Nephron progenitor cell (in vitro differentiated cells): ENCODE results near the gene LLGL2.

Experiments used
- DNase-seq: peaks from one replicate; pipeline ENCODE4 v3.0.0; 2021
- H3K27ac Mint-ChIP-seq: 2 replicates; pipeline ENCODE4 v1.8.0; 2021; ENCODE audit warnings: mild to moderate bottlenecking, moderate library complexity, mixed read lengths
- H3K27me3 Mint-ChIP-seq: 2 replicates; pipeline ENCODE4 v1.8.0; 2021; ENCODE audit warnings: mild to moderate bottlenecking, low read depth, mixed read lengths; ENCODE audit not compliant: poor library complexity
- H3K36me3 Mint-ChIP-seq: 2 replicates; pipeline ENCODE4 v1.8.0; 2021; ENCODE audit warnings: low read depth, mixed read lengths
- H3K4me1 Mint-ChIP-seq: 2 replicates; pipeline ENCODE4 v1.8.0; 2021; ENCODE audit warnings: mixed read lengths
- H3K4me3 Mint-ChIP-seq: 2 replicates; pipeline ENCODE4 v1.8.0; 2021; ENCODE audit warnings: mild to moderate bottlenecking, moderate library complexity, mixed read lengths
- H3K9me3 Mint-ChIP-seq: 2 replicates; pipeline ENCODE4 v1.8.0; 2021; ENCODE audit warnings: mild to moderate bottlenecking, moderate library complexity, mixed read lengths
- CTCF ChIP-seq: fragments of 200-600 bp; sonication (generic); IDR thresholded peaks from 2 replicates; pipeline ENCODE4 v1.5.0; 2021; ENCODE audit warnings: antibody characterized with exemption

LLGL2 gene

GRCh38 chr17:75622076-75622475 is 96.6 kb downstream of the LLGL2 start:
- Mint-ChIP-seq H3K36me3 (no peaks in the 10 kb centered on the region), H3K9me3 (no peaks in the 10 kb centered on the region), H3K4me1 (peaks cover 13% of the 10 kb centered on the region), H3K27me3 (peaks cover 3% of the 10 kb centered on the region), H3K4me3 (peak overlapping the region; percentile 52), H3K27ac (peak overlapping the region; percentile 62)
- TF ChIP-seq CTCF = no peak
- no peak for DNase-seq

- no peak for DNase-seq
- H3K27me3 Mint-ChIP-seq = peaks cover 3% of the 10 kb centered on the region
- no peak overlapping the region for H3K27ac Mint-ChIP-seq
- H3K4me3 Mint-ChIP-seq = no peak overlapping the region
- no peaks in the 10 kb centered on the region for H3K36me3 Mint-ChIP-seq
- no peak for TF ChIP-seq CTCF
- peaks cover 13% of the 10 kb centered on the region for H3K4me1 Mint-ChIP-seq
- H3K9me3 Mint-ChIP-seq = no peaks in the 10 kb centered on the region
Observed at GRCh38 chr17:75622771-75623273, 97.3 kb downstream of the LLGL2 start.

- peaks cover 13% of the 10 kb centered on the region for H3K4me1 Mint-ChIP-seq
- no peak for DNase-seq
- no peak for TF ChIP-seq CTCF
- H3K9me3 Mint-ChIP-seq = no peaks in the 10 kb centered on the region
- no peaks in the 10 kb centered on the region for H3K36me3 Mint-ChIP-seq
- peaks cover 3% of the 10 kb centered on the region for H3K27me3 Mint-ChIP-seq
- no peak overlapping the region for H3K27ac Mint-ChIP-seq
- H3K4me3 Mint-ChIP-seq = no peak overlapping the region
Observed at GRCh38 chr17:75623386-75623785, 97.9 kb downstream of the LLGL2 start.

- H3K27me3 Mint-ChIP-seq = peaks cover 3% of the 10 kb centered on the region
Observed at GRCh38 chr17:75624021-75624420, 98.5 kb downstream of the LLGL2 start.

More at GRCh38 chr17:75624021-75624420, 98.5 kb downstream of the LLGL2 start:
- Mint-ChIP-seq H3K4me1 (peaks cover 13% of the 10 kb centered on the region), H3K36me3 (no peaks in the 10 kb centered on the region), H3K27ac (no peak overlapping the region), H3K9me3 (no peaks in the 10 kb centered on the region), H3K4me3 (no peak overlapping the region)
- no peak for DNase-seq
- no peak for TF ChIP-seq CTCF
